Stimulated activated CD4-positive, alpha-beta T cell treated with anti-CD3 and anti-CD28 coated beads, TNF-alpha, amount 100 ng/mL, for 24 hours (primary cell): ENCODE measurements around the gene ACACA.
"Not testable (repeated sequence)": the region's sequence is repeated elsewhere in the genome, so short reads cannot be mapped to it uniquely, and the experiment has no call there.

Experiments
- DNase-seq, 3 experiments: peaks; one replicate each; pipeline ENCODE4 v3.0.0-alpha.2; 2020; ENCODE audit warnings: low read depth in 3 of 3

ACACA gene

GRCh38 chr17:37177254-37177870, 229.3 kb downstream of the ACACA start:
- DNase-seq, result no peak

- no peak for DNase-seq
Measured at GRCh38 chr17:37176723-37177122, 229.9 kb downstream of the ACACA start.

GRCh38 chr17:37174205-37174604, 232.4 kb downstream of the ACACA start:
- no peak for DNase-seq

GRCh38 chr17:37170881-37171425, 235.7 kb downstream of the ACACA start:
- DNase-seq, result no peak

- DNase-seq, result no peak
Measured at GRCh38 chr17:37168731-37169353, 237.8 kb downstream of the ACACA start.

GRCh38 chr17:37167756-37168155, 238.9 kb downstream of the ACACA start:
- no peak for DNase-seq

GRCh38 chr17:37164057-37164456, 242.6 kb downstream of the ACACA start:
- DNase-seq, result no peak

- no peak for DNase-seq
Measured at GRCh38 chr17:37162800-37163199, 243.8 kb downstream of the ACACA start.

- DNase-seq, result no peak
Measured at GRCh38 chr17:37160944-37161343, 245.7 kb downstream of the ACACA start.

- DNase-seq, result no peak
Measured at GRCh38 chr17:37158290-37158689, 248.3 kb downstream of the ACACA start.

GRCh38 chr17:37148156-37148555, 258.5 kb downstream of the ACACA start:
- no peak for DNase-seq

- DNase-seq, result no peak
Measured at GRCh38 chr17:37147301-37147812, 259.3 kb downstream of the ACACA start.

GRCh38 chr17:37146086-37147064, 260.3 kb downstream of the ACACA start:
- DNase-seq, result no peak

- DNase-seq, result no peak
Measured at GRCh38 chr17:37144075-37144701, 262.4 kb downstream of the ACACA start.

- not testable (repeated sequence) for DNase-seq
Measured at GRCh38 chr17:37143558-37143957, 263.1 kb downstream of the ACACA start.

- DNase-seq, result no peak
Measured at GRCh38 chr17:37142294-37142896, 264.2 kb downstream of the ACACA start.

GRCh38 chr17:37138571-37139120, 268.0 kb downstream of the ACACA start:
- DNase-seq, result no peak

- no peak for DNase-seq
Measured at GRCh38 chr17:37137906-37138514, 268.6 kb downstream of the ACACA start.

- DNase-seq, result no peak
Measured at GRCh38 chr17:37137070-37137610, 269.5 kb downstream of the ACACA start.

GRCh38 chr17:37135576-37135975, 271.1 kb downstream of the ACACA start:
- DNase-seq, result no peak
